Pancreas (tissue), 10 donors: ENCODE results near the gene C1QTNF12. TPM values are rescaled to one million over a fixed set of nuclear protein-coding genes. Genes with fewer than 3 reads are reported as not detected.

Experiments used
- ATAC-seq, 4 donors: fragments of 200-7000 bp; cut with Tn5 transposase; one replicate each; pipeline versions ENCODE4 v1.8.0 to v1.9.1; 2020; ENCODE audit warnings: mild to moderate bottlenecking in 4 of 4, moderate library complexity in 4 of 4
- DNase-seq, 6 donors: peaks; one replicate each; pipeline ENCODE4 v3.0.0-alpha.2; 2020
- FAIRE-seq: peaks from 2 replicates; lab custom pipeline; 2012; peaks lifted over from hg19 to GRCh38; lab: Jason Lieb, UNC
- H3K27ac ChIP-seq, 4 donors: fragments of 200-600 bp; sonication (generic); 1 replicate in 3 of 4; 2 replicates in 1 of 4; pipeline versions ENCODE4 v1.5.0 to v1.8.0; 2020
- H3K27me3 ChIP-seq, 4 donors: fragments of 200-600 bp; one replicate each; pipeline ENCODE4 v1.8.0; 2021
- H3K36me3 ChIP-seq, 3 donors: fragments of 200-600 bp; sonication (generic) in 1 of 3; one replicate each; pipeline versions ENCODE4 v1.5.0 to v1.8.0; 2020 to 2021
- H3K4me1 ChIP-seq, 3 donors: fragments of 200-600 bp; one replicate each; pipeline ENCODE4 v1.8.0; 2021
- H3K4me3 ChIP-seq, 4 donors: fragments of 200-600 bp; sonication (generic) in 2 of 4; one replicate each; pipeline versions ENCODE4 v1.5.0 to v1.8.0; 2020 to 2021
- H3K9me3 ChIP-seq, 4 donors: fragments of 200-600 bp; one replicate each; pipeline ENCODE4 v1.8.0; 2021
- CTCF ChIP-seq, 4 donors: fragments of 200-600 bp; sonication (generic) in 3 of 4; IDR thresholded peaks; one replicate each; pipeline versions ENCODE4 v1.5.0 to v1.8.0; 2021; ENCODE audit warnings: antibody characterized with exemption in 4 of 4
- WGBS, 2 donors: extraction: QIAGEN DNeasy Blood & Tissue Kit; methylation state at CpG; one replicate each; pipeline ENCODE4 v1.1.7; 2013; 5-methylcytosine and 5-hydroxymethylcytosine counted together
- intact Hi-C, 3 donors: fragments of 100-400 bp; cut with DNase I; formaldehyde crosslinking; loops; one replicate each; pipeline versions ENCODE4 v1.11.1 to v1.14.2; 2022
- polyA plus RNA-seq, 2 donors: library from polyadenylated mRNA; stranded (reverse); fragments of 200-250 nt; gene quantifications; one replicate each; pipeline ENCODE4 v1.2.3, GENCODE V29; 2013
- total RNA-seq, 6 donors: library from RNA; stranded (reverse); fragmentation: NEBNext Ultra II Directional in 4 of 6; extraction: Animal tissue kit (Norgen Biotek cat#: 25700) in 4 of 6; gene quantifications; one replicate each; pipeline versions ENCODE4 v1.2.1 to v1.2.4, GENCODE V29; 2021 to 2023
- donor health status: healthy with polysubstance abuse.
- donor health status: DM: no; HTN: no; CAD: no; lungs with moderate emphysema.
- donor health status: DM: no; HTN: no; CAD: no.
- donor health status: control.
- donor health status: control.
- donor health status: Bipolar disorder and iron deficiency.
- donor health status: DM: yes; HTN: yes; CAD: no.
- donor health status: DM: no; HTN: no; CAD: no.
- donor health status: DM: no; HTN: no; CAD: no.
- donor health status: DM: yes; HTN: yes; CAD: no.

C1QTNF12 gene
- total and polyA plus RNA-seq, 8 donors = 0.43 to 4.8 (median 1.0) TPM

- peak; percentile 49 to 80 (median 76) for ATAC-seq
- no peaks in the 10 kb centered on the region for H3K4me1 ChIP-seq
- no peaks in the 10 kb centered on the region for H3K9me3 ChIP-seq
- FAIRE-seq = no peak
- no peaks in the 10 kb centered on the region for H3K36me3 ChIP-seq
- peaks cover 0 to 4% (median 0%) of the 10 kb centered on the region in 4 donors for H3K27me3 ChIP-seq
- 43 to 46% methylated on average over 15 of the region's 15 CpGs for WGBS, 2 donors
- intact Hi-C loops = loop anchor here (5.0 to 10.0 kb wide), 3 partner anchors 165 to 255 kb away; no protein-coding TSS in a partner anchor
- no peak overlapping the region for H3K27ac ChIP-seq
- peak; percentile 65 to 69 (median 66) for TF ChIP-seq CTCF (IDR thresholded peaks at IDR 0.05)
- DNase-seq = peak; percentile 56 to 94 (median 82)
- no peak overlapping the region for H3K4me3 ChIP-seq
Measured at GRCh38 chr1:1290238-1290731, 43.8 kb upstream of the C1QTNF12 start.

GRCh38 chr1:1287288-1288110, 41.0 kb upstream of the C1QTNF12 start:
- ATAC-seq (no peak), DNase-seq (peak in 3 of 6 donors; percentile 31 to 81 (median 60)), FAIRE-seq (no peak)
- Histone ChIP-seq H3K9me3 (no peaks in the 10 kb centered on the region), H3K27me3 (peaks cover 0 to 4% (median 0%) of the 10 kb centered on the region in 4 donors), H3K27ac (no peak overlapping the region), H3K36me3 (no peaks in the 10 kb centered on the region), H3K4me3 (no peak overlapping the region), H3K4me1 (no peaks in the 10 kb centered on the region)
- whole genome bisulfite sequencing, 2 donors = 66 to 68% methylated on average over 44 to 46 of the region's 46 CpGs
- intact Hi-C loops = loop anchor here in 1 of 3 donors (10.0 kb wide), 1 partner anchor 303 kb away; the partner anchor contains the start of gene PERM1
- TF ChIP-seq CTCF (IDR thresholded peaks at IDR 0.05) = no peak

- no peak overlapping the region for H3K27ac ChIP-seq
- 49 to 61% methylated on average over 37 to 50 of the region's 50 CpGs for WGBS, 2 donors
- H3K27me3 ChIP-seq = peaks cover 0 to 4% (median 0%) of the 10 kb centered on the region in 4 donors
- H3K4me3 ChIP-seq = no peak overlapping the region
- H3K9me3 ChIP-seq = no peaks in the 10 kb centered on the region
- H3K4me1 ChIP-seq = peaks cover 3 to 8% (median 8%) of the 10 kb centered on the region in 3 donors
- intact Hi-C loops = loop anchor here in 1 of 3 donors (10.0 kb wide), 1 partner anchor 302 kb away; the partner anchor contains the start of gene PERM1
- FAIRE-seq = no peak
- no peak for TF ChIP-seq CTCF (IDR thresholded peaks at IDR 0.05)
- H3K36me3 ChIP-seq = no peaks in the 10 kb centered on the region
- DNase-seq = peak in 3 of 6 donors; percentile 34 to 82 (median 55)
- ATAC-seq = no peak
Measured at GRCh38 chr1:1286313-1287261, 40.1 kb upstream of the C1QTNF12 start.

- Histone ChIP-seq H3K36me3 (no peaks in the 10 kb centered on the region), H3K27ac (no peak overlapping the region), H3K4me3 (no peak overlapping the region), H3K4me1 (peaks cover 5 to 11% (median 10%) of the 10 kb centered on the region in 3 donors), H3K27me3 (peaks cover 0 to 4% (median 0%) of the 10 kb centered on the region in 4 donors), H3K9me3 (no peaks in the 10 kb centered on the region)
- 64 to 68% methylated on average over 35 to 37 of the region's 37 CpGs for WGBS, 2 donors
- intact Hi-C loops = loop anchor here in 1 of 3 donors (10.0 kb wide), 1 partner anchor 301 kb away; the partner anchor contains the start of gene PERM1
- ATAC-seq (no peak), DNase-seq (peak in 3 of 6 donors; percentile 19 to 69 (median 52)), FAIRE-seq (no peak)
- no peak for TF ChIP-seq CTCF (IDR thresholded peaks at IDR 0.05)
Measured at GRCh38 chr1:1285611-1286311, 39.2 kb upstream of the C1QTNF12 start.
